ENCODE measurements around the gene EIF2S3.

EIF2S3 gene

DNA sequence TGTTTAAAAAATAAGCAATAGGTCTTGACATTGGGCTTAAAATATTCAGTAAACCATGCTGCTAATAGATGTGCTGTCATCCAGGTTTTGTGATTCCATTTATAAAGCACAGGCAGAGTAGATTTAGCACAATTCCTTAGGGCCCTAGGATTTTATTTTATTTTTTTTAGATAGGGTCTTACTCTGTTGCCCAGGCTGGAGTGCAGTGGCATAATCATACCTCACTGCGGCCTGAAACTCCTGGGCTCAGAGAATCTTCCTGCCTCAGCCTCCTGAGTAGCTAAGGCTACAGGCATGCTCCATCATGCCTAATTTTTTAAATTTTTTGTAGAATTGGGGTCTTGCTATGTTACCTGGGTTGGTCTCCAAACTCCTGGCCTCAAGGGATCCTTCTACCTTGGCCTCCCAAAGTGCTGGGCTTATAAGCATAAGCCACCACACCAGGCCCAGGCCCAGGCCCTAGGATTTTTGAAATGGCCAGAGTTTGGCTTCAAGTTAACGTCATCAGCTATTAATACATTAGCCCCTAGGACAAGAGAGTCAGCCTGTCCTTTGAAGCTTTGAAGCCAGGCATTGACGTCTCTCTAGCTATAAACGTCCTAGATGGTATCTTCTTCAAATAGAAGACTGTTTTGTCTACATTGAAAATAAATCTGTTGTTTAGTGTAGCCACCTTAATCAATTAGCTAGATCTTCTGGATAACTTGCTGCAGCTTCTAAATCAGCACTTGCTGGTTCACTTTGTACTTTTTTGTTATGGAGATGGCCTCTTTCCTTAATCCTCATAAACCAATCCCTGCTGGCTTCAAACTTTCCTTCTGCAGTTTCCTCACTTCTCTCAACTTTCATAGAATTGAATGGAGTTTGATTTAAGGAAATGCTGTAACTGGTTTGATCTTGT is 35.8 kb downstream of the EIF2S3 start:
- Histone ChIP-seq H3K27me3 (ENCODE audit: insufficient read depth, poor library complexity, severe bottlenecking) (no peaks in the 10 kb centered on the region), H3K27ac (replicated peaks) (no peak overlapping the region), H3K4me3 (replicated peaks; ENCODE audit: insufficient read depth, low read length) (no peak overlapping the region)
- DNase-seq (ENCODE audit: low read depth in 1 of 2, low spot score in 1 of 2) = no peak
- TF ChIP-seq POLR2AphosphoS5 (IDR thresholded peaks at IDR 0.05; ENCODE audit: low read depth) (no peak), GABPA (IDR thresholded peaks at IDR 0.05; ENCODE audit: low read depth) (no peak), SPI1 (IDR thresholded peaks at IDR 0.05; ENCODE audit: borderline replicate concordance, low read depth) (no peak)
- TF ChIP-seq, protein P1, sequence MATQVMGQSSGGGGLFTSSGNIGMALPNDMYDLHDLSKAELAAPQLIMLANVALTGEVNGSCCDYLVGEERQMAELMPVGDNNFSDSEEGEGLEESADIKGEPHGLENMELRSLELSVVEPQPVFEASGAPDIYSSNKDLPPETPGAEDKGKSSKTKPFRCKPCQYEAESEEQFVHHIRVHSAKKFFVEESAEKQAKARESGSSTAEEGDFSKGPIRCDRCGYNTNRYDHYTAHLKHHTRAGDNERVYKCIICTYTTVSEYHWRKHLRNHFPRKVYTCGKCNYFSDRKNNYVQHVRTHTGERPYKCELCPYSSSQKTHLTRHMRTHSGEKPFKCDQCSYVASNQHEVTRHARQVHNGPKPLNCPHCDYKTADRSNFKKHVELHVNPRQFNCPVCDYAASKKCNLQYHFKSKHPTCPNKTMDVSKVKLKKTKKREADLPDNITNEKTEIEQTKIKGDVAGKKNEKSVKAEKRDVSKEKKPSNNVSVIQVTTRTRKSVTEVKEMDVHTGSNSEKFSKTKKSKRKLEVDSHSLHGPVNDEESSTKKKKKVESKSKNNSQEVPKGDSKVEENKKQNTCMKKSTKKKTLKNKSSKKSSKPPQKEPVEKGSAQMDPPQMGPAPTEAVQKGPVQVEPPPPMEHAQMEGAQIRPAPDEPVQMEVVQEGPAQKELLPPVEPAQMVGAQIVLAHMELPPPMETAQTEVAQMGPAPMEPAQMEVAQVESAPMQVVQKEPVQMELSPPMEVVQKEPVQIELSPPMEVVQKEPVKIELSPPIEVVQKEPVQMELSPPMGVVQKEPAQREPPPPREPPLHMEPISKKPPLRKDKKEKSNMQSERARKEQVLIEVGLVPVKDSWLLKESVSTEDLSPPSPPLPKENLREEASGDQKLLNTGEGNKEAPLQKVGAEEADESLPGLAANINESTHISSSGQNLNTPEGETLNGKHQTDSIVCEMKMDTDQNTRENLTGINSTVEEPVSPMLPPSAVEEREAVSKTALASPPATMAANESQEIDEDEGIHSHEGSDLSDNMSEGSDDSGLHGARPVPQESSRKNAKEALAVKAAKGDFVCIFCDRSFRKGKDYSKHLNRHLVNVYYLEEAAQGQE (IDR thresholded peaks at IDR 0.05; ENCODE audit: insufficient replicate concordance, low read depth) = no peak
- TF ChIP-seq, protein P2, sequence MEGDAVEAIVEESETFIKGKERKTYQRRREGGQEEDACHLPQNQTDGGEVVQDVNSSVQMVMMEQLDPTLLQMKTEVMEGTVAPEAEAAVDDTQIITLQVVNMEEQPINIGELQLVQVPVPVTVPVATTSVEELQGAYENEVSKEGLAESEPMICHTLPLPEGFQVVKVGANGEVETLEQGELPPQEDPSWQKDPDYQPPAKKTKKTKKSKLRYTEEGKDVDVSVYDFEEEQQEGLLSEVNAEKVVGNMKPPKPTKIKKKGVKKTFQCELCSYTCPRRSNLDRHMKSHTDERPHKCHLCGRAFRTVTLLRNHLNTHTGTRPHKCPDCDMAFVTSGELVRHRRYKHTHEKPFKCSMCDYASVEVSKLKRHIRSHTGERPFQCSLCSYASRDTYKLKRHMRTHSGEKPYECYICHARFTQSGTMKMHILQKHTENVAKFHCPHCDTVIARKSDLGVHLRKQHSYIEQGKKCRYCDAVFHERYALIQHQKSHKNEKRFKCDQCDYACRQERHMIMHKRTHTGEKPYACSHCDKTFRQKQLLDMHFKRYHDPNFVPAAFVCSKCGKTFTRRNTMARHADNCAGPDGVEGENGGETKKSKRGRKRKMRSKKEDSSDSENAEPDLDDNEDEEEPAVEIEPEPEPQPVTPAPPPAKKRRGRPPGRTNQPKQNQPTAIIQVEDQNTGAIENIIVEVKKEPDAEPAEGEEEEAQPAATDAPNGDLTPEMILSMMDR (IDR thresholded peaks at IDR 0.05; ENCODE audit: insufficient read depth, low read length) = no peak

DNA sequence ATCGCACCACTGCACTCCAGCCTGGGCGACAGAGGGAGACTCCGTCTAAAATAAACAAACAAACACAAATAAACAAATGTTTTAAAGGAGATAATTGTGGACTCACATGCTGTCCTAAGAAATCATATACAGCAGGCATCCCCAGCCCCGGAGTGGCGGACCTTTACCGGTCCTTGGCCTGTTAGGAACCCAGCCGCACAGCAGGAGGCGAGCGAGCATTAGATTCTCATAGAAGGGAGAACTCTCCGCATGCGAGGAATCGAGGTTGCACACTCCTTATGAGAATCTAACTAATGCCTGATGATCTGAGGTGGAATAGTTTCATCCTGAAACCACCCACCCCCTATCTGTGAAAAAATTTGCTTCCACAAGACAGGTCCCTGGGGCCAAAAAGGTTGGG is 39.0 kb downstream of the EIF2S3 start:
- Histone ChIP-seq H3K27me3 (ENCODE audit: insufficient read depth, poor library complexity, severe bottlenecking) (no peaks in the 10 kb centered on the region), H3K27ac (replicated peaks) (no peak overlapping the region), H3K4me3 (replicated peaks; ENCODE audit: insufficient read depth, low read length) (no peak overlapping the region)
- TF ChIP-seq GABPA (IDR thresholded peaks at IDR 0.05; ENCODE audit: low read depth) = no peak
- TF ChIP-seq POLR2AphosphoS5 (IDR thresholded peaks at IDR 0.05; ENCODE audit: low read depth) = no peak
- DNase-seq (ENCODE audit: low read depth in 1 of 2, low spot score in 1 of 2) = no peak

DNA sequence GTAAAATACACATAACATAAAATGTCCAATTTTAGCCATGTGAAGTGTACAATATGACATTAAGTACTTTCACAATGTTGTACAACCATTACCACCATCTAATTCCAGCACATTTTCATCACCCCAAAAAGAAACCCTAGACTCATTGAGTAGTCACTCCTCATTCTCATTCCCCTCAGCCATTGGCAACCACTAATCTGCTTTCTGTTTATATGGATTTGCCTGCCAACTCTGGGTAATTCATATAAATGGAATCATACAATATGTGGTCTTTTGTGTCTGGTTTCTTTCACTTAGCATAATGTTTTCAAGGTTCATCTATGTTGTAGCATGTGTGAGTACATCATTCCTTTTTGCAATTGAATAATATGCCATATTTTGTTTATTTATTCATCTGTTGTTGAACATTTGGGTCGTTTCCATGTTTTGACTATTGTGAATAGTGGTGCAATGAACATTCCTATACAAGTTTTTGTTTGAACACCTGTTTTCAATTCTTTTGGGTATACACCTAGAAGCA is 43.0 kb downstream of the EIF2S3 start:
- TF ChIP-seq POLR2AphosphoS5 (IDR thresholded peaks at IDR 0.05; ENCODE audit: low read depth) (no peak), SPI1 (IDR thresholded peaks at IDR 0.05; ENCODE audit: borderline replicate concordance, low read depth) (no peak), GABPA (IDR thresholded peaks at IDR 0.05; ENCODE audit: low read depth) (no peak)
- TF ChIP-seq, protein P2 (IDR thresholded peaks at IDR 0.05; ENCODE audit: insufficient read depth, low read length) = no peak
- TF ChIP-seq, protein P1 (IDR thresholded peaks at IDR 0.05; ENCODE audit: insufficient replicate concordance, low read depth) = no peak
- no peak overlapping the region for H3K27ac ChIP-seq (replicated peaks)

DNA sequence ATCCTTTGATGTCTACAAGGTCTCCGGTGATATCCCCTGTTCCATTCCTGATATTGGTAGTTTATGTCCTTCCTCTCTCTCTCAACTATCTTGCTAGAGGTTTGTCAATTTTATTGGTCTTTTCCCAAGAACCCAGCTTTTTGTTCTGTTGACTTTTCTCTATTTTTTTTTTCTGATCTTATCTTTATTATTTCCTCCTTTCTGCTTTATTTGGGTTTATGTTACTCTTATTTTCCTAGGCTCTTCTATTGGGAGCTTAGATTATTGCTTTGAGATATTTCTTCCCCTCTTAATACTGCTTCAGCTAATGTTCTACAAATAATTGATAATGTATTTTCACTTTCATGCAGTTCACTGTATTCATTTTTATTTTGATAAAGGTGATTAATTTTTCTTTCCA is 44.2 kb downstream of the EIF2S3 start:
- Histone ChIP-seq H3K4me3 (replicated peaks; ENCODE audit: insufficient read depth, low read length) (no peak overlapping the region), H3K27ac (replicated peaks) (no peak overlapping the region), H3K27me3 (ENCODE audit: insufficient read depth, poor library complexity, severe bottlenecking) (no peaks in the 10 kb centered on the region)
- TF ChIP-seq, protein P2 (IDR thresholded peaks at IDR 0.05; ENCODE audit: insufficient read depth, low read length) = no peak
- TF ChIP-seq, protein P1 (IDR thresholded peaks at IDR 0.05; ENCODE audit: insufficient replicate concordance, low read depth) = no peak
- TF ChIP-seq POLR2AphosphoS5 (IDR thresholded peaks at IDR 0.05; ENCODE audit: low read depth) (no peak), GABPA (IDR thresholded peaks at IDR 0.05; ENCODE audit: low read depth) (no peak), SPI1 (IDR thresholded peaks at IDR 0.05; ENCODE audit: borderline replicate concordance, low read depth) (no peak)
- DNase-seq (ENCODE audit: low read depth in 1 of 2, low spot score in 1 of 2) = no peak

More for the DNA sequence above, 43.0 kb downstream of the EIF2S3 start:
- Histone ChIP-seq H3K27me3 (ENCODE audit: insufficient read depth, poor library complexity, severe bottlenecking) (no peaks in the 10 kb centered on the region), H3K4me3 (replicated peaks; ENCODE audit: insufficient read depth, low read length) (no peak overlapping the region)
- DNase-seq (ENCODE audit: low read depth in 1 of 2, low spot score in 1 of 2) = no peak

Measured in HL-60 (cell line).